Breast epithelium (tissue), 4 donors: ENCODE data around the gene LILRB2. TPM values are rescaled to one million over a fixed set of nuclear protein-coding genes. Genes with fewer than 3 reads are reported as not detected.
A peak's percentile ranks its signal among the peaks of the same experiment; 100 is the strongest.

ENCODE experiments used
- DNase-seq, 2 donors: peaks; one replicate each; pipeline ENCODE4 v3.0.0-alpha.2; 2019; ENCODE audit warnings: low spot score in 2 of 2
- H3K27ac ChIP-seq, 2 donors: fragments of 200-600 bp; sonication (generic) in 1 of 2; one replicate each; pipeline ENCODE4 v1.5.1; 2016 to 2019; ENCODE audit warnings: mild to moderate bottlenecking in 1 of 2
- H3K27me3 ChIP-seq, 2 donors: fragments of 200-600 bp; sonication (generic) in 1 of 2; one replicate each; pipeline versions ENCODE4 v1.5.1 to v1.6.0; 2017 to 2019; ENCODE audit warnings: control low read depth in 1 of 2, mild to moderate bottlenecking in 1 of 2
- H3K36me3 ChIP-seq: fragments of 200-600 bp; one replicate; pipeline ENCODE4 v1.5.1; 2019
- H3K4me1 ChIP-seq, 2 donors: fragments of 200-600 bp; sonication (generic); one replicate each; pipeline ENCODE4 v1.5.1; 2016 to 2019; ENCODE audit warnings: control low read depth in 1 of 2
- H3K4me3 ChIP-seq, 3 donors: fragments of 200-600 bp; sonication (generic); 1 replicate in 2 of 3; 2 replicates in 1 of 3; pipeline ENCODE4 v1.5.1; 2016 to 2019; ENCODE audit warnings: mild to moderate bottlenecking in 3 of 3, moderate library complexity in 2 of 3
- H3K9me3 ChIP-seq, 2 donors: fragments of 200-600 bp; sonication (generic) in 1 of 2; one replicate each; pipeline ENCODE4 v1.5.1; 2016 to 2019; ENCODE audit warnings: control low read depth in 1 of 2
- CTCF ChIP-seq, 3 donors: fragments of 450-650 bp; IDR thresholded peaks; one replicate each; pipeline ENCODE4 v1.5.1; 2016 to 2017; ENCODE audit warnings: antibody characterized with exemption in 3 of 3, mild to moderate bottlenecking in 3 of 3, moderate library complexity in 3 of 3
- POLR2A ChIP-seq: fragments of 450-650 bp; IDR thresholded peaks from one replicate; pipeline ENCODE4 v1.6.1; 2016; ENCODE audit warnings: antibody characterized with exemption, mild to moderate bottlenecking, moderate library complexity
- POLR2AphosphoS5 ChIP-seq, 3 donors: sonication (generic); formaldehyde crosslinking; IDR thresholded peaks; one replicate each; pipeline ENCODE4 v1.6.1; 2017; ENCODE audit warnings: antibody characterized with exemption in 3 of 3
- intact Hi-C: fragments of 100-400 bp; cut with DNase I; formaldehyde crosslinking; loops from one replicate; pipeline ENCODE4 v1.15.1; 2023; ENCODE audit warnings: low total_unique reads
- total RNA-seq, 3 donors: library from RNA; depleted of rRNA; stranded (reverse); fragments of >200 nt; gene quantifications; one replicate each; pipeline ENCODE4 v1.1.0, GENCODE V29; 2016

Gene LILRB2
- total RNA-seq, 3 donors from 2014 or later: 0.98 to 3.5 (median 1.8) TPM

DNA sequence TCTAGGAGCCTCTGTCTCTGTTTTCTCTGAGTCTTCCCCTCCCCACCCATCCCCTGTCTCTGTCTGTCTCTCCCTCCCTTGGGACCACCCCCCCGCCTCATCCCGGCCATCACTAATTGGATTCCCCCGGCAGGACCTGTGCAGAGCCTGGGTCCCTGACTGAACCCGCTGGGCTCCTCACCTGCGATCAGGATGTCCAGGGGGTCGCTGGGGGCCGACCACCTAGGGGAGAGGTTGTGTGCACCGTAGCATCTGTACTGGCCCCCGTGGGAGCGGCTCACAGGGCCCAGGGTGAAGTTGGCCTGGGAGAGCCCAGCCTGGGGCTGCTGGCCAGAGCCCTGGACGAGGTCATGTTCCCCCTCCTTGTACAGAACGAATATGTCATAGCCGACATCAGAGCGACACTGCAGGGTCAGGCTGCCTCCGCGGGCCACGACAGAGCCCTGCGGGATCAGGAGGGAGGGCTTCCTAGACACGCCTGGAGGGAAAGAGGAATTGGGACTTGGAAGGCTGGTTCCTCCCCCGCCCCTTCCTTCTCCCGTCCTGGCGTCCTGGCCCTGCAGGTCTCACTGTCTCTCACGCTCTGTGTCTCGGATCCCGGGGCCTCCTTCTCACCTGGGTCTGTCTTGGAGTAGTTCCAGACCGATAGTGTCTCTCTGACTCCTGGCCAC lies 25.7 kb downstream of the LILRB2 start:
- intact Hi-C loops: no loop called here
- H3K9me3 ChIP-seq: no peaks in the 10 kb centered on the region
- no peak for TF ChIP-seq CTCF (IDR thresholded peaks at IDR 0.05)
- TF ChIP-seq POLR2A: no peak
- TF ChIP-seq POLR2AphosphoS5 (IDR thresholded peaks at IDR 0.05): no peak
- H3K27ac ChIP-seq: no peak overlapping the region
- peaks cover 0 to 59% of the 10 kb centered on the region in 2 donors for H3K27me3 ChIP-seq
- no peaks in the 10 kb centered on the region for H3K4me1 ChIP-seq
- peak overlapping the region in 1 of 3 donors; percentile 39 for H3K4me3 ChIP-seq
- H3K36me3 ChIP-seq: no peaks in the 10 kb centered on the region
- no peak for DNase-seq

DNA sequence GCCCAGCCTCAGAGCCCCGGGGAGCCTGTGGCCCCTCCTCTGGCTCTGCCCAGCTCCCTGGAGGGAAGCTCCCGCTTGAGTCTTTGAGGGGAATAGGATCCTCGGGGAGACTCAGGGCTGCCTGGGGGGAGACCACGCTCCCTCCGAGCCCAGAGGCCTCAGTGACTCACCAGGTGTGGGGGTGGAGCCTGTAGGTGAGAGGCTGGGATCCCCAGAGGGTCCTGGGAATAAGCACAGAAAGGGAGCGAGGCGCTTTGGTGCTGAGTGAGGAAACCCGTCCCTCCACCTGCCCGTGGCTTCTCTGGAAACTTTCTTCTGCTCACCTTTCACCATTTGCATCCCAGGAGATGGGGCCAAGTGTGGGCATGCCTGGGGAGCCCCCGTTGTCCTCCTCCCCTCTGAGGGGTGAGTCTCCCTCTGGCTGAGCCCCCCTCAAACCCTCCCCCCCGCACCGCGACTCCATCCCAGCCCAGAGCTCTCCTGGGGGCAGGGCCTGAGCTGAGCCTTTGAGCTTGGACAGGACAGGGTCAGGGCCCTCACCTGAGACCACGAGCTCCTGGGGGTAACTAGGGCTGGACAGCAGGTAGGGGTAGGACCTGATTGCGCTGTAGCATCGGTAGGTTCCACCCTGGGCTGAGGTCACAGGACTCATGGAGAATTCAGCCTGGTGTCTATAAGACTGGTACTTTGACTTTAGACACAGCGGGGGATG lies 26.6 kb downstream of the LILRB2 start:
- Histone ChIP-seq H3K4me1 (no peaks in the 10 kb centered on the region), H3K4me3 (no peak overlapping the region), H3K27ac (no peak overlapping the region), H3K9me3 (no peaks in the 10 kb centered on the region), H3K36me3 (no peaks in the 10 kb centered on the region), H3K27me3 (peaks cover 0 to 59% of the 10 kb centered on the region in 2 donors)
- TF ChIP-seq POLR2AphosphoS5 (IDR thresholded peaks at IDR 0.05) (no peak), POLR2A (no peak), CTCF (IDR thresholded peaks at IDR 0.05) (no peak)
- intact Hi-C loops: no loop called here
- DNase-seq: no peak

DNA sequence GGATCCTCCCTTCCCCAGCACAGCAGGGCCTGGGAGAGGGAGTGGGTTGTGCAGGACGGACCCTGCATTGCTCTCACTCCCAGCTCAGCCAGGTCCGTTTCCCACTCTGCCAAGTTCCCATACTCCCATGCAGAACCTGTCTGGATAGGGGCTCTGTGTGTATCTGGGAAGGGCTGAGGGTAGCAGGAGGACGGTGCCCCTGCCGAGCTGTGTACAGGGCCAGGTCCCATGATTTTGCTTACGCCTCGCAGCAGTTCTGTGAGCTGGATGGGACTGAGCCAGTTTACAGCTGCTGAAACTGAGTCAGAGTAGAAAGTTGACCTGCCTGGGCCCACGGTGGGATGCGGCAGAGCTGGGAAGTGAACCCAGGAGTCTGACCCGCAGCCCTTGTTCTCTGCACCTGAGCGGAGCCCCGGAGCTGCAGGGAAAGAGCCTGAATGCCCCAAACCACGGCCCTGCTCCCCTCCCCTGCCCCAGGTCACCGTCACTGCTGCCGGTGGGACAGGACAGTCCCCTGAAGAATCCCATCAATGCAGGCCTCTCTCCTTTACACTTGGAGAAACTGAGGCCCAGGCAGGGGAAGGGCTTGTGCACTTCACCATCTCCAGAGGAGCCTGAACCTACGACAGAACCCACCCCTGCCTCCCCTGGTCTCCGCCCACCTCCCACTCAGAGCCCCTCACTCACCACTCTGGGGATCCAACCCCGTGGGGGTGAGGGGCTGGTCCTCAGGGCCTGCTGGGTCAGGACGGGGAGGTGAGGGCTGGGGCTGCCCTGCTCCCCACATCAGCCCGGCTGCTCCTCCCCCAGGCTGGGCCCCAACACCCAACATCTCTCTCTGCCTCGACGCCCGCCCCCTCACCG lies 27.3 kb downstream of the LILRB2 start:
- Histone ChIP-seq H3K27me3 (peaks cover 0 to 59% of the 10 kb centered on the region in 2 donors), H3K27ac (no peak overlapping the region), H3K4me1 (no peaks in the 10 kb centered on the region), H3K36me3 (no peaks in the 10 kb centered on the region), H3K4me3 (no peak overlapping the region), H3K9me3 (no peaks in the 10 kb centered on the region)
- no peak for DNase-seq
- intact Hi-C loops: no loop called here
- TF ChIP-seq POLR2AphosphoS5 (IDR thresholded peaks at IDR 0.05) (no peak), POLR2A (no peak), CTCF (IDR thresholded peaks at IDR 0.05) (no peak)

DNA sequence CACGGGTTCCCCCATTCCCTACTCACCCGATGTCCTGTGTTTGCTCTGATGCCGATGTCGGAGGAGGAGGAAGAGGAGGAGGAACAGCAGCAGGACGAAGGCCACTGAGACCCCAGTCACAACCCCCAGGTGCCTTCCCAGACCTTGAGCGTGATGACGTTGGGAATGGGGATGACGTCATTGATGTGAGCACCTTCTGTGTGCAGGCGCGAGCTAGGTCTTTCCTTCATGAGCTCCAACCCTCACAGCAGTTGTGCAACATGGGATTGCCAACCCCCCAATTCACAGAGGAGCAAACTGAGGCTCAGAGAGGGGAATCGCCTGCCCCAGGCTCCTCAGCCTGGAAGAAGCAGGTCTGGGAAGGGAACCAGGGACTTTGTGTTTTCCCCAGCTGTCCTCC lies 28.1 kb downstream of the LILRB2 start:
- DNase-seq: no peak
- Histone ChIP-seq H3K36me3 (no peaks in the 10 kb centered on the region), H3K4me1 (no peaks in the 10 kb centered on the region), H3K27me3 (peaks cover 0 to 63% of the 10 kb centered on the region in 2 donors), H3K27ac (no peak overlapping the region), H3K9me3 (no peaks in the 10 kb centered on the region), H3K4me3 (no peak overlapping the region)
- TF ChIP-seq POLR2A (no peak), POLR2AphosphoS5 (IDR thresholded peaks at IDR 0.05) (no peak), CTCF (IDR thresholded peaks at IDR 0.05) (no peak)
- intact Hi-C loops: no loop called here
